Ramos (cell line): ENCODE results near the gene THSD1.

Experiments used
- in situ Hi-C: fragments of 300-500 bp; cut with MboI; formaldehyde crosslinking; loops from one replicate; pipeline ENCODE4 v1.14.3; 2022; ENCODE audit warnings: low sequenced_read_pairs; ENCODE audit not compliant: unreplicated experiment

THSD1 gene, protein sequence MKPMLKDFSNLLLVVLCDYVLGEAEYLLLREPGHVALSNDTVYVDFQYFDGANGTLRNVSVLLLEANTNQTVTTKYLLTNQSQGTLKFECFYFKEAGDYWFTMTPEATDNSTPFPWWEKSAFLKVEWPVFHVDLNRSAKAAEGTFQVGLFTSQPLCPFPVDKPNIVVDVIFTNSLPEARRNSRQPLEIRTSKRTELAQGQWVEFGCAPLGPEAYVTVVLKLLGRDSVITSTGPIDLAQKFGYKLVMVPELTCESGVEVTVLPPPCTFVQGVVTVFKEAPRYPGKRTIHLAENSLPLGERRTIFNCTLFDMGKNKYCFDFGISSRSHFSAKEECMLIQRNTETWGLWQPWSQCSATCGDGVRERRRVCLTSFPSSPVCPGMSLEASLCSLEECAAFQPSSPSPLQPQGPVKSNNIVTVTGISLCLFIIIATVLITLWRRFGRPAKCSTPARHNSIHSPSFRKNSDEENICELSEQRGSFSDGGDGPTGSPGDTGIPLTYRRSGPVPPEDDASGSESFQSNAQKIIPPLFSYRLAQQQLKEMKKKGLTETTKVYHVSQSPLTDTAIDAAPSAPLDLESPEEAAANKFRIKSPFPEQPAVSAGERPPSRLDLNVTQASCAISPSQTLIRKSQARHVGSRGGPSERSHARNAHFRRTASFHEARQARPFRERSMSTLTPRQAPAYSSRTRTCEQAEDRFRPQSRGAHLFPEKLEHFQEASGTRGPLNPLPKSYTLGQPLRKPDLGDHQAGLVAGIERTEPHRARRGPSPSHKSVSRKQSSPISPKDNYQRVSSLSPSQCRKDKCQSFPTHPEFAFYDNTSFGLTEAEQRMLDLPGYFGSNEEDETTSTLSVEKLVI

DNA sequence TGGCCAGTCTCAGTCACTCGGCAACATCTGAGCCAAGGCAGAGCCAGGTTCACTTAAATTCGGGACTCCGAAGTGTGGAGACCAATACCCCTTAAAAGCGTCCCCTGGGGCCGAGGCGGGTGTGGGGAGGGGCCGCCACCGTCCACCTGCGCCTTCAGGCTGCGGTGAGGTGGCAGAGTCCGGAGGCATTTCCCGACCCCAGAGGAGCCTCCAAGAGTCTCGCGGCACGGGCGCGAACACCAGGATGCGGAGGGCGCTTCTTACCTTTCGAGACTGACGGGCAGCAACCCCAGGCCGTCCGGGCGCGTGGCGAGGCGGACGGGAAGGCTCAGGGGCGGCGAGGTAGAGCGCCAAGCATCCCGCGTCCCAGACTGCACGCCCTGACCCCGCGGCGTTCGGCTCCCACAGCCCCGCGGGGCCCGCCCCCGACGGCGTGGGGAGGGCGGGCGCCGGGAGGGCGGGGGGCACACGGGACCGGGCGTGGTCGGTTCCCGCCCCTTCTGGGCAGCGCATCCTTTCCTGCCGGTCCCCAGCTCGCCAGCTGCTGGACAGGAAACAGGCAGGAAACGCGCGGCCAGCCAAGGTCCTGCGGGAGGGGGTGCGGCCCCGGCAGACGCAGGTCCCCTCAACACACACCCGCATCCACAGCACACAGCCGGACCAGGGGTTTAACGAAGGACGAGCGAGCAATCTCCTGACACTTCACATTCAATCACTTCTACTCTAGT lies at the start of gene THSD1:
TSS of gene THSD1 (minus strand) at position 406 of the 728 bp plus-strand sequence. CDS start 3,572 bp downstream, outside the sequence.
- in situ Hi-C loops: no loop called here

DNA sequence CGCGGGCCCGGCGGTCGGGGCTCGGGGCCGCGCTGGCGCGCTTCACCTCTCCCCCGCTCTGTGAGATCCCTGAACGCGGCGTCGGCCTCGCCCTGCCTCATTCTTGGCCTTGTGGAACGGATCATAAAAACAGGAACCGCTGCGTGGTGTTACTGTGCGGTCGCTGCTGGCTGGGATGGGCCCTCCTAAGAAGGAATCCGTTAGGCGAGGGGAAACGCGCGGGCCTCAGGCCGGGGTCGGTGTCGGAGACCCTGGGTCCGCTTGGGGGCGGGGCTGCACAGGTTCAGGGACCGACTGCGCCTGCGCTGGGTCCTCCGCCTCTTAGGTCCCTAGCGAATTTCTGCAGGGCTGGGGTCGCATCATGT lies 49.7 kb upstream of the THSD1 start:
- in situ Hi-C loops: loop anchor here (10.0 kb wide), 1 partner anchor 631 kb away; no protein-coding TSS in a partner anchor

DNA sequence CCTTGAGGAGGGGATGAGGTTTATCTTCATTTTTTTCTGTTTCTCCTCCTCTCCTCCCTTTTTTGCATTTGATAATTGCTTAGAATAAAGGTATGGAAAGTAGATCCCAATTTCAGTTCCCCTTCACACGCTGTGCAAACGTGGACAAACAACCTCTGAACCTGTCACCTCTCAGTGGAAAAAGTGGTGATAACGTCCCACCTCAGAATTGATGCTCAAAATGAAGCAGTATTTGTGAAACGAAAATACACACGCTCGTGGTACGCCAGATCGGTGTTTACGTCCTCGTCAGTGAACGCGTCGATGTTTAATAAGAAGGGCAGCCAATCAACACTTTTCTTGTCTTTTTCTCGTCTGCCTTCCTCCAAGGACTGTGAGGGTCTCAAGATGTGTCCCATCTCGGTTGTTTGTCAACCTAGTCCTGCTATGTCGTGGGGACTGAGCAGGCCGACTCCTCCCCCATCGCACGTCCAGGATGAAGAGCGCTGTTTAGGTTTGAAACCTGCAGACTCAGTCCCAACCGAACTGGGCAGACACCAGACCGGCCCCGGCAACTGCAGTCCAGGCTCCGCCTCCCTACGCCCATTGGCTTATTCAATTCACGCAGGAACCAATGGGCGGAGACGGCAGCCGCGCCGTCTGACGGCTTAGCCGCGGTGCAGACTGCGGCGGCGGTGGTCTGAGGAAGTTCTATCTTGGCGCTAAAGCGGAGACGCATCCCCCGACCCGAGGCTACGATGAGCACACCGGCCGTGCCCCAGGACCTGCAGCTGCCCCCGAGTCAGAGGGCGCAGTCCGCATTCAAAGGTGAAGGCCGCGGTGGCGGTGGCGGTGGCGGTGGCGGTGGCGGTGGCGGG lies 49.1 kb upstream of the THSD1 start, which contains the start of gene CKAP2:
TSS of gene CKAP2 (plus strand) at position 659 of the 857 bp plus-strand sequence. CDS start at position 738, 79 bp downstream.
- in situ Hi-C loops: loop anchor here (10.0 kb wide), 1 partner anchor 630 kb away; no protein-coding TSS in a partner anchor

DNA sequence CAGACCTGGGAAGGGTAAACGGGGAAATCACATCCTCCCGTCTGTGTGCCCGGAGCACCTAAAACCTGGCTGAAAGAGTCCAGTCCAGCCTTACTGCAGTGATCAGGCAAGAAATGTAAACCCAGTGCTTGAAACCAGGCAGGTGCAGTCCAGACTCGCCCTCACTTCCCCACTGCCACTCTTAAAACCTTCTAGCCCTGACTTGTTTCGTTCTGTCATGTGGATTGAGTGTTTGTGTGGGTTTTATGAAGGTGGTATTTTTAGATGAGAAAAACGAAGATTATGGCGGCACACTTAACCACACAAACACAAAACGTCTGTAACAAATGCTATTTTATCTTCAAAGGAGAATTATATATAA lies 48.5 kb upstream of the THSD1 start:
- in situ Hi-C loops: loop anchor here (10.0 kb wide), 1 partner anchor 630 kb away; no protein-coding TSS in a partner anchor

DNA sequence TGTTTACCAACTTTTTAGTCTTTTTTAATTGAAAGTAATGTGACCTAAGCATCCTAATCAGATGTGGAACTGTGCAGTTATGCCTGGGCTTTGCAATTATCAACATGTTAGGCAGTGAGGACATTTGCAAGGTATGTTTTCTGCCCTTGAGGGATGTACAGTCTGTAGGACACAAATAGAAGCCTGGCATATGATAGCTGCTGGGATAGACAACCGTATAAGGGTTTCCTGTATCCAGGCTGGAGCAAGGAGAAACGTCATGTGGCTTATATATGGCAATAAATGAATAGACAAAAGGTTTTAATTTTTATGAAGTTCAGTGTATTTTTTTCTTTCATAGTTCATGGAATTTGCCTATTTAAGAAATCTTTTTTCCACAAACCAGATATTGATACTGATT lies 46.5 kb upstream of the THSD1 start:
- in situ Hi-C loops: loop anchor here (10.0 kb wide), 1 partner anchor 628 kb away; no protein-coding TSS in a partner anchor

DNA sequence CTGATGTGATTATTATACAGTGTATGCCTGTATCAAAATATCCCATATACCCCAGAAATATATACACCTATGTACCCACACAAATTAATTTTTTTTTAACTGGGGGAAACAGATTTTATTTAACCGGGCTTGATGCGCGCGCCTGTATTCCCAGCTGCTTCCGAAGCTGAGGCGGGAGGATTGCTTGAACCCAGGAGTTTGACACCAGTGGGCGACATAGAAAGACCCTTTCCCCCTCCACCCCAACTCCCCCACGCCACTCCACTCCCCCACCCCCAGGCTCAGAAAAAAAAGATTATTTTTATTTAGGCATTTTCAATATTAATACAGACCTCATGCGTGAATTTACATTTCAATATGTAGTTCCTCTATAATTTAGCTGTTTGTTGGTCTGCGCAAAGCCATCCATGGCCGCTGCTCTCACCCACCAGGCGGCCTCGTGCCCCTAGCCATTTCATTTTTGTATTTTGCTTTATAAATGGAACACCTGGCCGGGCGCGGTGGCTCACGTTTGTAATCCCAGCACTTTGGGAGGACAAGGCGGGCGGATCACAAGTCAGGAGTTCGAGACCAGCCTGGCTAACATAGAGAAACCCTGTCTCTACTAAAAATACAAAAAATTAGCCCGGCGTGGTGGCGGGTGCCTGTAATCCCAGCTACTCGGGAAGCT lies 45.3 kb upstream of the THSD1 start:
- in situ Hi-C loops: loop anchor here (10.0 kb wide), 1 partner anchor 626 kb away; no protein-coding TSS in a partner anchor

DNA sequence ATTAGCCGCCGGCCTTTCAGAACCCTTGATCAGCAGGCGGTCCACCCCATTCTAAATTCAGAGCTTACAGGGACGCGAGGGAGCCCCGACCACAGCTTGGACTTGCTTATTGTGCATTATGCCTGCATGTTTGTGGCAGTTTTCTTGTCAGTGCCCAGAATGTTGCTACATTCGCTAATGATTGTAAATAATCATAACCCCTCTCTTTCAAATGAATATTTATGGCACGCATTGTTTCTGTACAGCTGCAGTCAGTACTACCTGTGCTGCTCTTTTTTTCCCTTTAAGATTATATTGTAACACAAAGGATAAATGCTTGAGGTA lies 44.8 kb upstream of the THSD1 start:
- in situ Hi-C loops: loop anchor here (10.0 kb wide), 1 partner anchor 626 kb away; no protein-coding TSS in a partner anchor

DNA sequence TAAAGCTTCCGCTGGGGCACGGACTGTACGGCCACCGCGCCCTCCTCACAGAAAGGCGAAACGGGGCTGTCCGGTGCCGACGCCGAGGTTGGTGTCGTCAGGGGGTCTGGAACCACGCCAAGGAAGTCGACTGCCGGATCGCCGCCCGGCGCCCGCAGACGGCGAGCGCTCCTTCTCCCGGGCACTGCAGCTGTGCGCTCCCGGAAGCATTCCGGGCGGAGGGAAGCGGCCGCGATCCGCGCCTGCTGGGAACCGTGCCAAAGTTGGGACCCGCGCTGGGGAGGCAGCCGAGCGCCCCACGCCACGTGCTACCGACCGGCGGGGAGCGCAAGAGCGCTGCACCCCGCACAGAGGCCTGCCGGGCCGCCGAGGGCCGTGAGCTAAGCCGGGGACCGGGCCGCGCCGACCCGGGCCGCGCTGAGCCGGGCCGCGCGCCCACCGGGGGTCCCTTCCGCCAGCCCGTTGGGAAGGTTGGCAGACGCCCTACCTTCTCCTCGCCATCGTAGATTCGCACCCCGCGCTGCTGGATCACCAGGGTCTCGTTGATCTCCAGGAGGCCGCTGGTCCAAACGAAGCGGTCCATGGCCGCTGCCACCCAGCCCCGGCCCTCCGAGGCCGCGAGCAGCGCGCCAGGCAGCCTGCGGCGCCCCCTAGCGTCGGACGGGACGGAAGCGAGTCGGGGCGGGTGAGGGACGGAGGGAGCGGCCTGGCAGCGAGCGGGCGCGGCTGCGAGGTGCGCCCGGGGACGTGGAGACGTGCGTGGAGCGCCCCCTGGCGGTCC lies 44.2 kb upstream of the THSD1 start, which contains the start of gene VPS36:
TSS of gene VPS36 (minus strand) at position 623 of the 781 bp plus-strand sequence. CDS start at position 583, 40 bp downstream.
- in situ Hi-C loops: loop anchor here (10.0 kb wide), 1 partner anchor 625 kb away; no protein-coding TSS in a partner anchor

DNA sequence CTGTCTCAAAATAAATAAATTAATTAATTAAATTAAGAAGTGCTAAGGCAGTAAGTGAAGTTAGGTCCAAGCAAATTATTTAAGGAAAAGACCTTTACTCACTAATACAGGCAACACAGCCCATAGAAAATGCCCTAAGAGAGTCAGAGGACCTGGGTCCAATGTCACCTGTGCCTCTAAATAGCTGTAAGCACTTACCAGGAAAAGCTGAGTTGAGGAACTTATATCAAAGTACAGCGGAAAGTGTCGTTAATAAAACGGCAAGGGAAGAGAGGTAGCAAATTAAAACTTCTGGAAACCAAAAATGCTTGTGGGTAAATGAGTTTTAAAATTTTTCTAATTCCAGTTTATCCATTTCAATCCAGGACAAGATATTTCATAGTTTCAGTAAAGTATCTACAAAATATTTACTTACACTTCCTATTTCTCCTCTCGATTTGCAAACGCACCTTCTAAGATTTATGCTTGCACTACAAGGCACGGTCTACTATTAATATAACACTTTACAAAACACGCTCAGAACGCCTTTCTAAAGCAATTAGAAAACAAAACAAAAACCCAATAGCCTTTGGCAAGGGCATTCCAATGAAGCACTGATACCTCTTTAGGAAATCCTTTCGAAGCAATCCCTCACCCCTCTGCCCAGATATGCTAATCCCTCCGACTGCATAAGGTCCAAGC lies 43.5 kb upstream of the THSD1 start:
- in situ Hi-C loops: loop anchor here (10.0 kb wide), 1 partner anchor 625 kb away; no protein-coding TSS in a partner anchor

DNA sequence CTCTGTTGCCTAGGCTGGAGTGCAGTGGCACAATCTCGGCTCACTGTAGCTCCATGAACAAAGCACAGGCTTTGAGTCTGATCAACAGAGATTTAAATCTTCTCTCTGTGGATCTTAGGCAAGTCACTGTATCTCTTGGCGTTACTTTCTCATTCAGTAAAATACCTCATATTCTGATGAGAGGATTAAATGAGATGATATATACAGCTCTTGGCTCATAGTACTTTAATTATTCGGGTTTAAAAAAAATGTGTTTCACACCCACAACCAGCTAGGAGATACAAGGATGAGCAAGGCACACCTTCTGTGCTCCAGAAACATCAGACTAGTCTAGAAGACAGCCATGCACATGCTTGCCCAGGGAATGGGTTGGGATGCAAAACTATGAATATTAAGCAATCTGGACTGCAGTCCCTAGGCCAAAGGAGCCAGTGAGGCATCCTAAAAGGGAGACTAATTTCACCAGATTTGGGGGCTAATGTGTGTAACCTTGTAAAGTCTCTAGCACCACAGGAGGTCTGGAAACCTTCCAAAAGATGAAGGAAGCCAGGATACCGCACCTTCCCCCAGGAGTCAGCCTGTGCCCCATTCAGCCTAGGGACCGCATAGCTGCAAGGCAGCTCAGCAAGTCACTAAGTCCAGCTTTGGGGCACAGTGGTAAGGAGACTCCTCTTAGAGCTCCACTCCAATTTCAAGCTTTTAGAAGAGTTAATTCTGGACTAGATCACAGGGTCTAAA lies 42.0 kb upstream of the THSD1 start:
- in situ Hi-C loops: no loop called here

DNA sequence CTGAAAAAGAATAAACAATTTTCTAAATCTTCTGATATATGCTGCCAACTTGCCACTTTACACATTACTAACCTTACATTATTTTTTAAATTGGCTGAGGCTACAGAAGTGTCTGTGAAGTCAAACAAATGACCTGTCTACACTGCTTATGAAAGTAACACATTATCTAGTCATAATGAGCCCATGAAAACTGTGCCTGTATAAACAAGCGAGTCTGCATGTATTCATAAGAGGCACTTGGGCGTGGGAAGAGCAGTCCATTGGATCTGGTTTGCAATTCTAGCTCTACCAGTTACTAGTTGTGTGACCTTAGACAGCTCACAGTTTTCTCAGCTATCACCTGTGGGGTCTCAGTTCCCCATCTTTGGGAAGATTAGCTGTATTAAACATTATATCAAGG lies 41.4 kb upstream of the THSD1 start:
- in situ Hi-C loops: no loop called here

DNA sequence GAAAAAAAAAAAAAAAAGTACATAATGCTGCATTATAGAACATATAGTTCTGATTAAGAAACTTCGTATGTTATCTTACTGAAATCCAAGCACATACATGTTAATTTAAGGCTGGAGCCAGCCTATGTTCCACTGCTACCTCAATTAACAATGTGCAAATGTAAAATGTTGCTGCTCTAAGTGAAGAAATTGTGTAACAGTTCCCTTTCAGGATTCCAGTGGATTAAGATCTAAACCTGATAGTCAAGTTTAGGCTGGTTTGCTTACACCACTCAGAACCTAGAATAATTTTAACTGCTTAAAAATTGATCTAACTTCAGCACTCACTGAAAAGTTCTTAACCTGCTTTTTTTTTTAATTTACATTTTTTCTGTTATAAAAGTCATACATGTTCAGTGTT lies 40.3 kb upstream of the THSD1 start:
- in situ Hi-C loops: no loop called here

DNA sequence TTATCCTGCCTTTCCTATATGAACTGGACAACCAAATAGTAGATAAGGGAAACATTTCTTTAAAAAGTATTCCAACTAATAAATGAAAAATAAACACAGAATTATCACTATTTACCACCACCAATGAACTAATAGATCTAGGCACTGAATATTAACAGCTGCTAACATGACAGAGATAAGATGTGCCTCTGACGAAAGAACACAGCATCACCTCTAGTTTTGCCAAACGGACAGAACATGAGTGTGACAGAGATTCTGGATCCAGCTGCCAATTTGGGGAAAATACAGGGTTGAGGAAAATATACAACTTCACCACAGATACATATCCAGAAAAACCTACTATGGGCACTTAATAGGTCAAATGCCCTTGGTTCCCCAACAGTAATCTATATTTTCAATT lies 26.5 kb upstream of the THSD1 start:
- in situ Hi-C loops: no loop called here

DNA sequence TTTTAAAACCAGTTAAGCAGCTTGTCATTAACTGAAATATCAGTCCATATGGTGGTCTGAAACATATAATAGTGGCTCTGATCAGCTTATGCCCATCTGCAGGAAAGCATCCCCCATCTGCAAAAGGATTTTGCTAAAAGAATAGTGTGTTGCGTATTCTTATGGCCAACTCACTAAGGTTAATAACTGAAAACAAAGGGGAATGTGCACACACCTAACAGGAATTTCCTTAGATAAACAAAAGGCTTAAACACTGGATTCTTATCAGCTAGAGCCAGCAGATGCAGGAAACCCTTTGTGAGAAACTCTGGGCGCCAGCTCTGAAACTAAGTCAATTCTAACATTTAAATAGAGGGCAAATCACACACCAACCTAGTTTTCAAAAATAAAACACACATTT lies 22.3 kb upstream of the THSD1 start:
- in situ Hi-C loops: no loop called here

DNA sequence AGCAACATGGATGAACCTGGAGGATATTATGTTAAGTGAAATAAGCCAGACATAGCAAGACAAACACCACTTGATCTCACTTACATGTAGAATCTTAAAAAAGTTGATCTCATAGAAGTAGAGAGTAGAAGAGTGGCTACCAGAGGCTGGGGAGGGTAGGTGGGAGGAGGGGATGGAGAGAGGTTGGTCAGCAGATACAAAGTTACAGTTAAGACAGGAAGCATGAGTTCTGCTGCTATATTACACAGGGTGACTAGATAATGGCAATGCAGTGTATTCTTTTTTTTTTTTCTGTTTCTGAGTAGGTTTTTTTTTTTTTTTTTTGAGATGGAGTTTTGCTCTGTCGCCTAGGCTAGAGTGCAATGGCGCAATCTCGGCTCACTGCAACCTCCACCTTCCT lies 15.2 kb upstream of the THSD1 start:
- in situ Hi-C loops: no loop called here

DNA sequence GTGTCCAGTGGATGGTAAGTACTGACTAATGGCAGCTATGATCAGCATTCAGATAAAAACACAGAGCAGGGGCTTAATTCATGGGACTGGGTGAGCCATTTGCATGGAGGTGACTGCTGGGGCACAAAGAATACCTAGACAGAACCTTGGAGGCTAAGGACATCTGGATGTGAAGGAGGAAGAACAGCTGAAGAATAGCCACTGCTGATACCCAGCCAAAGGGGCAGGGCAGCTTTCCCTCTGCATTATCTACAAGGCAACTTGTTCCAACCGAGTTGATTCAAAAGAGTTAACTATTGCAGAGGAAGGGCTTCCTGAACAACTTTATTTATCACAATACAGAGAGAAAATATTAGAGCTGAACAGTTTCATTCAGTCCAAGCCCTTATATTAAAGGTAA lies 13.1 kb upstream of the THSD1 start:
- in situ Hi-C loops: no loop called here

DNA sequence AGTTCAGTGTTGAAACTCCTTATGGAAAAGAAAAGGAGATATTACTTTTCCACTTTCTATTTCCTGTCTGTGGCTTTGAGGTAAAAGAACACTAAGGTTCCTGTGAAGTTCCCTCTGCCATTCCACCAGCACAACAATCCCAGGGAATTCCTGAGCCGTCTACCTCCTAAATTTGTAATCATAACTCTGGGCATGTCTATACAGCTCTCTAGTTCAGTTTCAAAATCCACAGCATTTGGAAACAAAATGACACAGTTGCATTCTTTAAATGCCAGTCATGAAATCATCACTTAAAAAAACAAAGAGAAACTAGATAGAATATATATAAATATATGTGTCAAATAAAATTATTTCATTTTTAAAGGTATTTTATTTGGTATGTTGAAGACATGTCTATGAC lies 9.0 kb upstream of the THSD1 start:
- in situ Hi-C loops: no loop called here
